Thoracic aorta (tissue), 2 donors: ENCODE results near the gene LRRC56. TPM values are rescaled to one million over a fixed set of nuclear protein-coding genes. Genes with fewer than 3 reads are reported as not detected.

ENCODE experiments used
- ATAC-seq: fragments of 150-250 bp; one replicate; pipeline ENCODE4 v1.8.0; 2017; ENCODE audit warnings: low read depth; ENCODE audit not compliant: insufficient number of reproducible peaks, low FRiP score
- DNase-seq: peaks from one replicate; pipeline ENCODE4 v3.0.0-alpha.2; 2020; ENCODE audit warnings: low spot score
- H3K27ac ChIP-seq, 2 donors: fragments of 200-600 bp; sonication (generic); 1 replicate in 1 of 2; 2 replicates in 1 of 2; pipeline ENCODE4 v1.5.1; 2016; ENCODE audit warnings: mild to moderate bottlenecking in 2 of 2, moderate library complexity in 2 of 2
- H3K27me3 ChIP-seq: fragments of 200-600 bp; sonication (generic); replicated peaks from 2 replicates; pipeline ENCODE4 v1.6.0; 2016; ENCODE audit warnings: mild to moderate bottlenecking; ENCODE audit not compliant: insufficient read depth
- H3K36me3 ChIP-seq: fragments of 200-600 bp; sonication (generic); one replicate; pipeline ENCODE4 v1.5.1; 2016
- H3K4me1 ChIP-seq, 2 donors: fragments of 200-600 bp; sonication (generic); 1 replicate in 1 of 2; 2 replicates in 1 of 2; pipeline versions ENCODE4 v1.5.1 to v1.6.0; 2016; ENCODE audit warnings: low read depth in 2 of 2, mild to moderate bottlenecking in 1 of 2; ENCODE audit not compliant: control insufficient read depth in 1 of 2
- H3K4me3 ChIP-seq: fragments of 200-600 bp; sonication (generic); 2 replicates; pipeline ENCODE4 v1.5.1; 2016; ENCODE audit warnings: mild to moderate bottlenecking
- H3K9me3 ChIP-seq: fragments of 200-600 bp; sonication (generic); 2 replicates; pipeline ENCODE4 v1.5.1; 2016
- CTCF ChIP-seq: fragments of 200-600 bp; sonication (generic); IDR thresholded peaks from one replicate; pipeline ENCODE4 v1.5.1; 2019; ENCODE audit warnings: antibody characterized with exemption
- total RNA-seq, 2 donors: library from RNA; depleted of rRNA; stranded (reverse); fragments of >200 nt; gene quantifications; one replicate each; pipeline versions ENCODE4 v1.1.0 to v1.2.3, GENCODE V29; 2016

Gene LRRC56
- total RNA-seq, 2 donors from 2014 or later = 0.41 TPM; not detected in 1

- DNase-seq (no peak), ATAC-seq (no peak)
- no peaks in the 10 kb centered on the region for H3K27me3 ChIP-seq
- no peak overlapping the region for H3K27ac ChIP-seq
- peaks cover 39 to 44% of the 10 kb centered on the region in 2 donors for H3K4me1 ChIP-seq
- TF ChIP-seq CTCF = no peak
- H3K4me3 ChIP-seq = peak overlapping the region; percentile 88
- H3K36me3 ChIP-seq = peaks cover 9% of the 10 kb centered on the region
- H3K9me3 ChIP-seq = no peaks in the 10 kb centered on the region
These were observed 40.2 kb downstream of the LRRC56 start for GRCh38 chr11:577611-577894.

- peaks cover 39 to 44% of the 10 kb centered on the region in 2 donors for H3K4me1 ChIP-seq
- H3K9me3 ChIP-seq = no peaks in the 10 kb centered on the region
- H3K36me3 ChIP-seq = peaks cover 18% of the 10 kb centered on the region
- DNase-seq (no peak), ATAC-seq (no peak)
- no peak overlapping the region for H3K27ac ChIP-seq
- peak overlapping the region; percentile 88 for H3K4me3 ChIP-seq
- TF ChIP-seq CTCF = no peak
- H3K27me3 ChIP-seq = no peaks in the 10 kb centered on the region
These were observed 41.1 kb downstream of the LRRC56 start for GRCh38 chr11:578276-579035.

- Histone ChIP-seq H3K27ac (no peak overlapping the region), H3K4me1 (peaks cover 36 to 39% of the 10 kb centered on the region in 2 donors), H3K4me3 (no peak overlapping the region), H3K9me3 (no peaks in the 10 kb centered on the region), H3K27me3 (no peaks in the 10 kb centered on the region), H3K36me3 (peaks cover 28% of the 10 kb centered on the region)
- no peak for TF ChIP-seq CTCF
- DNase-seq (no peak), ATAC-seq (no peak)
These were observed 42.7 kb downstream of the LRRC56 start for GRCh38 chr11:579830-580601.

GRCh38 chr11:581342-581741 is 44.0 kb downstream of the LRRC56 start:
- DNase-seq (no peak), ATAC-seq (no peak)
- peaks cover 34% of the 10 kb centered on the region for H3K36me3 ChIP-seq
- H3K9me3 ChIP-seq = no peaks in the 10 kb centered on the region
- peaks cover 33 to 35% of the 10 kb centered on the region in 2 donors for H3K4me1 ChIP-seq
- TF ChIP-seq CTCF = no peak
- H3K4me3 ChIP-seq = no peak overlapping the region
- no peaks in the 10 kb centered on the region for H3K27me3 ChIP-seq
- H3K27ac ChIP-seq = no peak overlapping the region

GRCh38 chr11:581752-582151 is 44.4 kb downstream of the LRRC56 start:
- Histone ChIP-seq H3K27ac (no peak overlapping the region), H3K36me3 (peaks cover 38% of the 10 kb centered on the region), H3K27me3 (no peaks in the 10 kb centered on the region), H3K4me3 (no peak overlapping the region), H3K9me3 (no peaks in the 10 kb centered on the region), H3K4me1 (peaks cover 33 to 35% of the 10 kb centered on the region in 2 donors)
- ATAC-seq (no peak), DNase-seq (no peak)
- TF ChIP-seq CTCF = no peak
